ENCODE measurements around the gene ZFP2. TPM values are rescaled to one million over a fixed set of nuclear protein-coding genes. Genes with fewer than 3 reads are reported as not detected.
A peak's percentile ranks its signal among the peaks of the same experiment; 100 is the strongest.
"Not testable (repeated sequence)": the region's sequence is repeated elsewhere in the genome, so short reads cannot be mapped to it uniquely, and the experiment has no call there.

ZFP2 gene
- total RNA-seq (1 to 10 TPM; 2.2 to 2.4 TPM), polyA plus RNA-seq (under 1 TPM in 1 of 2 donors, not detected in 1; 0.42 TPM)

- peaks cover 6% of the 10 kb centered on the region for H3K4me1 ChIP-seq (ENCODE audit: insufficient read depth, low read length)
- Mint-ChIP-seq H3K27ac (peak within 1 kb of the TSS in 4 of 7 donors; percentile 22 to 90 (median 62)), H3K4me1 (peaks cover 0 to 5% (median 2%) of the 10 kb centered on the region in 4 donors), H3K27me3 (no peaks in the 10 kb centered on the region), H3K9me3 (peaks cover 0 to 44% (median 37%) of the 10 kb centered on the region in 8 donors), H3K4me3 (peak within 1 kb of the TSS; percentile 77 to 92 (median 86)), H3K36me3 (peaks cover 11 to 28% of the 10 kb centered on the region in 2 donors)
- ChIA-PET CTCF (ENCODE audit: partially characterized antibody) (no interaction called here), POLR2A (ENCODE audit: partially characterized antibody) (interaction anchor here (1.5 to 1.9 kb wide), 4 partner anchors 36 to 270 kb away, joined by 4 to 11 read pairs (median 6); partner anchors contain the start of genes ZNF354A, ZNF354B and ZNF354C)
- H3K36me3 ChIP-seq (ENCODE audit: insufficient read depth, low read length), result no peaks in the 10 kb centered on the region
- no peaks in the 10 kb centered on the region for H3K27me3 ChIP-seq (ENCODE audit: insufficient read depth, low read length)
- peak; percentile 12 to 40 (median 15) for DNase-seq
- H3K27ac ChIP-seq (ENCODE audit: low read depth, low read length), result peak within 1 kb of the TSS; percentile 7
- intact Hi-C loops (cut with micrococcal nuclease), result loop anchor here (2.0 kb wide), 1 partner anchor 37 kb away; the partner anchor contains the start of gene ZNF354B
- H3K9me3 ChIP-seq (ENCODE audit: control insufficient read depth in 1 of 2, low read length in 2 of 2), result peaks cover 0 to 3% of the 10 kb centered on the region in 2 donors
- peak within 1 kb of the TSS; percentile 6 to 51 for H3K4me3 ChIP-seq (ENCODE audit: low read length in 2 of 2)
Measured at GRCh38 chr5:178895615-178896571, at the start of gene ZFP2. Gene ZFP2 (plus strand): TSS chr5:178895913. CDS start chr5:178931314, 35,401 bp downstream.

- POLR2A ChIA-PET (ENCODE audit: partially characterized antibody), result no interaction called here
- Mint-ChIP-seq H3K36me3 (no peaks in the 10 kb centered on the region), H3K4me1 (no peaks in the 10 kb centered on the region), H3K27me3 (peaks cover 7 to 18% of the 10 kb centered on the region in 2 donors), H3K4me3 (no peak overlapping the region), H3K27ac (no peak overlapping the region), H3K9me3 (peaks cover 0 to 4% (median 0%) of the 10 kb centered on the region in 8 donors)
- intact Hi-C loops (cut with micrococcal nuclease), result no loop called here
- no peak overlapping the region for H3K27ac ChIP-seq (ENCODE audit: low read depth, low read length)
- H3K4me1 ChIP-seq (ENCODE audit: insufficient read depth, low read length), result no peaks in the 10 kb centered on the region
- no peaks in the 10 kb centered on the region for H3K9me3 ChIP-seq (ENCODE audit: control insufficient read depth in 1 of 2, low read length in 2 of 2)
- H3K36me3 ChIP-seq (ENCODE audit: insufficient read depth, low read length), result no peaks in the 10 kb centered on the region
- no peaks in the 10 kb centered on the region for H3K27me3 ChIP-seq (ENCODE audit: insufficient read depth, low read length)
- CTCF ChIA-PET (ENCODE audit: partially characterized antibody), result no interaction called here
- no peak overlapping the region for H3K4me3 ChIP-seq (ENCODE audit: low read length in 2 of 2)
- no peak for DNase-seq
Measured at GRCh38 chr5:178849316-178849715, 46.4 kb upstream of the ZFP2 start.

- H3K27ac ChIP-seq (ENCODE audit: low read depth, low read length), result no peak overlapping the region
- no peaks in the 10 kb centered on the region for H3K4me1 ChIP-seq (ENCODE audit: insufficient read depth, low read length)
- H3K36me3 Mint-ChIP-seq, result no peaks in the 10 kb centered on the region
- DNase-seq, result no peak
- no peaks in the 10 kb centered on the region for H3K4me1 Mint-ChIP-seq
- no peaks in the 10 kb centered on the region for H3K27me3 ChIP-seq (ENCODE audit: insufficient read depth, low read length)
- peaks cover 0 to 4% (median 0%) of the 10 kb centered on the region in 8 donors for H3K9me3 Mint-ChIP-seq
- no peaks in the 10 kb centered on the region for H3K36me3 ChIP-seq (ENCODE audit: insufficient read depth, low read length)
- H3K4me3 ChIP-seq (ENCODE audit: low read length in 2 of 2), result no peak overlapping the region
- H3K9me3 ChIP-seq (ENCODE audit: control insufficient read depth in 1 of 2, low read length in 2 of 2), result no peaks in the 10 kb centered on the region
- no peak overlapping the region for H3K27ac Mint-ChIP-seq
- POLR2A ChIA-PET (ENCODE audit: partially characterized antibody), result no interaction called here
- intact Hi-C loops (cut with micrococcal nuclease), result no loop called here
- H3K4me3 Mint-ChIP-seq, result no peak overlapping the region
- CTCF ChIA-PET (ENCODE audit: partially characterized antibody), result no interaction called here
- peaks cover 7 to 18% of the 10 kb centered on the region in 2 donors for H3K27me3 Mint-ChIP-seq
Measured at GRCh38 chr5:178851951-178852350, 43.8 kb upstream of the ZFP2 start.

GRCh38 chr5:178854284-178854683, 41.4 kb upstream of the ZFP2 start:
- no peak overlapping the region for H3K27ac Mint-ChIP-seq
- H3K4me3 Mint-ChIP-seq, result no peak overlapping the region
- H3K4me3 ChIP-seq (ENCODE audit: low read length in 2 of 2), result no peak overlapping the region
- peaks cover 0 to 6% (median 4%) of the 10 kb centered on the region in 4 donors for H3K4me1 Mint-ChIP-seq
- peaks cover 4% of the 10 kb centered on the region for H3K4me1 ChIP-seq (ENCODE audit: insufficient read depth, low read length)
- CTCF ChIA-PET (ENCODE audit: partially characterized antibody), result no interaction called here
- H3K27me3 Mint-ChIP-seq, result peaks cover 5 to 16% of the 10 kb centered on the region in 2 donors
- H3K27ac ChIP-seq (ENCODE audit: low read depth, low read length), result no peak overlapping the region
- no peaks in the 10 kb centered on the region for H3K27me3 ChIP-seq (ENCODE audit: insufficient read depth, low read length)
- peaks cover 0 to 4% (median 0%) of the 10 kb centered on the region in 8 donors for H3K9me3 Mint-ChIP-seq
- intact Hi-C loops (cut with micrococcal nuclease), result no loop called here
- H3K9me3 ChIP-seq (ENCODE audit: control insufficient read depth in 1 of 2, low read length in 2 of 2), result no peaks in the 10 kb centered on the region
- H3K36me3 ChIP-seq (ENCODE audit: insufficient read depth, low read length), result no peaks in the 10 kb centered on the region
- POLR2A ChIA-PET (ENCODE audit: partially characterized antibody), result no interaction called here
- no peak for DNase-seq
- H3K36me3 Mint-ChIP-seq, result no peaks in the 10 kb centered on the region

GRCh38 chr5:178859625-178860521, 35.8 kb upstream of the ZFP2 start, which contains the start of gene ZNF354B:
Gene ZNF354B (plus strand): TSS chr5:178859953. CDS start chr5:178861048, 1,095 bp downstream.
- no peaks in the 10 kb centered on the region for H3K27me3 Mint-ChIP-seq

GRCh38 chr5:178860615-178861014, 35.1 kb upstream of the ZFP2 start:
- H3K9me3 Mint-ChIP-seq; H3K27ac Mint-ChIP-seq; POLR2A ChIA-PET (ENCODE audit: partially characterized antibody); H3K27me3 Mint-ChIP-seq; H3K4me3 Mint-ChIP-seq; H3K36me3 ChIP-seq (ENCODE audit: insufficient read depth, low read length); DNase-seq; CTCF ChIA-PET (ENCODE audit: partially characterized antibody); H3K9me3 ChIP-seq (ENCODE audit: control insufficient read depth in 1 of 2, low read length in 2 of 2); H3K27me3 ChIP-seq (ENCODE audit: insufficient read depth, low read length); intact Hi-C loops (cut with micrococcal nuclease): not testable (repeated sequence)
- H3K27ac ChIP-seq (ENCODE audit: low read depth, low read length), result peak overlapping the region; percentile 40
- H3K4me3 ChIP-seq (ENCODE audit: low read length in 2 of 2), result peak overlapping the region in 1 of 2 donors; percentile 66
- Mint-ChIP-seq H3K4me1 (peaks cover 19 to 33% (median 25%) of the 10 kb centered on the region in 4 donors), H3K36me3 (peaks cover 25 to 29% of the 10 kb centered on the region in 2 donors)
- H3K4me1 ChIP-seq (ENCODE audit: insufficient read depth, low read length), result peaks cover 22% of the 10 kb centered on the region

More at GRCh38 chr5:178859625-178860521, 35.8 kb upstream of the ZFP2 start, which contains the start of gene ZNF354B:
- Histone ChIP-seq H3K27ac (ENCODE audit: low read depth, low read length) (peak within 1 kb of the TSS; percentile 40), H3K36me3 (ENCODE audit: insufficient read depth, low read length) (no peaks in the 10 kb centered on the region), H3K9me3 (ENCODE audit: control insufficient read depth in 1 of 2, low read length in 2 of 2) (no peaks in the 10 kb centered on the region), H3K4me3 (ENCODE audit: low read length in 2 of 2) (peak within 1 kb of the TSS; percentile 48 to 66), H3K4me1 (ENCODE audit: insufficient read depth, low read length) (peaks cover 22% of the 10 kb centered on the region), H3K27me3 (ENCODE audit: insufficient read depth, low read length) (no peaks in the 10 kb centered on the region)
- intact Hi-C loops (cut with micrococcal nuclease), result loop anchor here (1.0 to 2.0 kb wide), 5 partner anchors 35 to 233 kb away; partner anchors contain the start of genes CLK4, ZFP2, ZNF354A and ZNF354C
- Mint-ChIP-seq H3K4me3 (peak within 1 kb of the TSS; percentile 89 to 97 (median 94)), H3K4me1 (peaks cover 18 to 33% (median 25%) of the 10 kb centered on the region in 4 donors), H3K36me3 (peaks cover 18 to 22% of the 10 kb centered on the region in 2 donors), H3K9me3 (no peaks in the 10 kb centered on the region), H3K27ac (peak within 1 kb of the TSS; percentile 85 to 95 (median 92))
- POLR2A ChIA-PET (ENCODE audit: partially characterized antibody), result interaction anchor here (0.9 to 2.0 kb wide), 7 partner anchors 36 to 763 kb away, joined by 3 to 32 read pairs (median 11); partner anchors contain the start of genes CLK4, HNRNPH1, ZFP2 and ZNF354A
- DNase-seq, result peak; percentile 82 to 90 (median 85)
- CTCF ChIA-PET (ENCODE audit: partially characterized antibody), result interaction anchor here (1.0 to 2.0 kb wide), 3 partner anchors 39 to 200 kb away, joined by 3 to 29 read pairs (median 13); partner anchors contain the start of genes ZNF354A and ZNF354C
